ENCODE results near the gene PDIA2.

PDIA2 gene

GRCh38 chr16:268141-269053 is 14.6 kb upstream of the PDIA2 start:
- TF ChIP-seq ZC3H10 (CRISPR knock-in tag; IDR thresholded peaks at IDR 0.05) (no peak), TOX (CRISPR knock-in tag; IDR thresholded peaks at IDR 0.05; ENCODE audit: borderline replicate concordance) (no peak), ZNF70 (CRISPR knock-in tag; IDR thresholded peaks at IDR 0.05) (no peak), GLIS3 (CRISPR knock-in tag; IDR thresholded peaks at IDR 0.05) (no peak), SNAI2 (CRISPR knock-in tag; IDR thresholded peaks at IDR 0.05) (no peak), PATZ1 (CRISPR knock-in tag; IDR thresholded peaks at IDR 0.05; ENCODE audit: borderline replicate concordance) (no peak), ZFP3 (CRISPR knock-in tag; IDR thresholded peaks at IDR 0.05) (no peak), CSDC2 (CRISPR knock-in tag; IDR thresholded peaks at IDR 0.05) (no peak)
- TF ChIP-seq, protein P1, sequence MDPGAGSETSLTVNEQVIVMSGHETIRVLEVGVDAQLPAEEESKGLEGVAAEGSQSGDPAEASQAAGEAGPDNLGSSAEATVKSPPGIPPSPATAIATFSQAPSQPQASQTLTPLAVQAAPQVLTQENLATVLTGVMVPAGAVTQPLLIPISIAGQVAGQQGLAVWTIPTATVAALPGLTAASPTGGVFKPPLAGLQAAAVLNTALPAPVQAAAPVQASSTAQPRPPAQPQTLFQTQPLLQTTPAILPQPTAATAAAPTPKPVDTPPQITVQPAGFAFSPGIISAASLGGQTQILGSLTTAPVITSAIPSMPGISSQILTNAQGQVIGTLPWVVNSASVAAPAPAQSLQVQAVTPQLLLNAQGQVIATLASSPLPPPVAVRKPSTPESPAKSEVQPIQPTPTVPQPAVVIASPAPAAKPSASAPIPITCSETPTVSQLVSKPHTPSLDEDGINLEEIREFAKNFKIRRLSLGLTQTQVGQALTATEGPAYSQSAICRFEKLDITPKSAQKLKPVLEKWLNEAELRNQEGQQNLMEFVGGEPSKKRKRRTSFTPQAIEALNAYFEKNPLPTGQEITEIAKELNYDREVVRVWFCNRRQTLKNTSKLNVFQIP (CRISPR knock-in tag; IDR thresholded peaks at IDR 0.05; ENCODE audit: borderline replicate concordance, low read depth) = no peak
- TF ChIP-seq, protein P2, sequence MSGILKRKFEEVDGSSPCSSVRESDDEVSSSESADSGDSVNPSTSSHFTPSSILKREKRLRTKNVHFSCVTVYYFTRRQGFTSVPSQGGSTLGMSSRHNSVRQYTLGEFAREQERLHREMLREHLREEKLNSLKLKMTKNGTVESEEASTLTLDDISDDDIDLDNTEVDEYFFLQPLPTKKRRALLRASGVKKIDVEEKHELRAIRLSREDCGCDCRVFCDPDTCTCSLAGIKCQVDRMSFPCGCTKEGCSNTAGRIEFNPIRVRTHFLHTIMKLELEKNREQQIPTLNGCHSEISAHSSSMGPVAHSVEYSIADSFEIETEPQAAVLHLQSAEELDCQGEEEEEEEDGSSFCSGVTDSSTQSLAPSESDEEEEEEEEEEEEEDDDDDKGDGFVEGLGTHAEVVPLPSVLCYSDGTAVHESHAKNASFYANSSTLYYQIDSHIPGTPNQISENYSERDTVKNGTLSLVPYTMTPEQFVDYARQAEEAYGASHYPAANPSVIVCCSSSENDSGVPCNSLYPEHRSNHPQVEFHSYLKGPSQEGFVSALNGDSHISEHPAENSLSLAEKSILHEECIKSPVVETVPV (CRISPR knock-in tag; IDR thresholded peaks at IDR 0.05) = no peak
- TF ChIP-seq, protein P3, sequence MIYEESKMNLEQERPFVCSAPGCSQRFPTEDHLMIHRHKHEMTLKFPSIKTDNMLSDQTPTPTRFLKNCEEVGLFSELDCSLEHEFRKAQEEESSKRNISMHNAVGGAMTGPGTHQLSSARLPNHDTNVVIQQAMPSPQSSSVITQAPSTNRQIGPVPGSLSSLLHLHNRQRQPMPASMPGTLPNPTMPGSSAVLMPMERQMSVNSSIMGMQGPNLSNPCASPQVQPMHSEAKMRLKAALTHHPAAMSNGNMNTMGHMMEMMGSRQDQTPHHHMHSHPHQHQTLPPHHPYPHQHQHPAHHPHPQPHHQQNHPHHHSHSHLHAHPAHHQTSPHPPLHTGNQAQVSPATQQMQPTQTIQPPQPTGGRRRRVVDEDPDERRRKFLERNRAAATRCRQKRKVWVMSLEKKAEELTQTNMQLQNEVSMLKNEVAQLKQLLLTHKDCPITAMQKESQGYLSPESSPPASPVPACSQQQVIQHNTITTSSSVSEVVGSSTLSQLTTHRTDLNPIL (CRISPR knock-in tag; IDR thresholded peaks at IDR 0.05; ENCODE audit: low read depth) = no peak
- no peak; the same call in 2 of the 3 replicates for ATAC-seq

- no peak for TF ChIP-seq TSHZ2 (CRISPR knock-in tag; IDR thresholded peaks at IDR 0.05)
- TF ChIP-seq ZNF70 (CRISPR knock-in tag; IDR thresholded peaks at IDR 0.05) = no peak
- TF ChIP-seq ZFP3 (CRISPR knock-in tag; IDR thresholded peaks at IDR 0.05) = no peak
- no peak for TF ChIP-seq PATZ1 (CRISPR knock-in tag; IDR thresholded peaks at IDR 0.05; ENCODE audit: borderline replicate concordance)
- TF ChIP-seq RARB (CRISPR knock-in tag; IDR thresholded peaks at IDR 0.05) = no peak
- TF ChIP-seq ZC3H10 (CRISPR knock-in tag; IDR thresholded peaks at IDR 0.05) = no peak
- TF ChIP-seq TOX (CRISPR knock-in tag; IDR thresholded peaks at IDR 0.05; ENCODE audit: borderline replicate concordance) = no peak
- no peak for TF ChIP-seq ZNF8 (CRISPR knock-in tag; IDR thresholded peaks at IDR 0.05)
- ATAC-seq = no peak
Observed at GRCh38 chr16:269061-269796, 13.7 kb upstream of the PDIA2 start.

Measured in SK-N-SH treated with all-trans-retinoic acid at 6 μM for 48 hours (cell line).